Measurements from ENCODE around the gene GC. TPM values are rescaled to one million over a fixed set of nuclear protein-coding genes. Genes with fewer than 3 reads are reported as not detected.

Gene GC, protein sequence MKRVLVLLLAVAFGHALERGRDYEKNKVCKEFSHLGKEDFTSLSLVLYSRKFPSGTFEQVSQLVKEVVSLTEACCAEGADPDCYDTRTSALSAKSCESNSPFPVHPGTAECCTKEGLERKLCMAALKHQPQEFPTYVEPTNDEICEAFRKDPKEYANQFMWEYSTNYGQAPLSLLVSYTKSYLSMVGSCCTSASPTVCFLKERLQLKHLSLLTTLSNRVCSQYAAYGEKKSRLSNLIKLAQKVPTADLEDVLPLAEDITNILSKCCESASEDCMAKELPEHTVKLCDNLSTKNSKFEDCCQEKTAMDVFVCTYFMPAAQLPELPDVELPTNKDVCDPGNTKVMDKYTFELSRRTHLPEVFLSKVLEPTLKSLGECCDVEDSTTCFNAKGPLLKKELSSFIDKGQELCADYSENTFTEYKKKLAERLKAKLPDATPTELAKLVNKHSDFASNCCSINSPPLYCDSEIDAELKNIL
- not detected for total RNA-seq
- polyA plus RNA-seq, result not detected

DNA sequence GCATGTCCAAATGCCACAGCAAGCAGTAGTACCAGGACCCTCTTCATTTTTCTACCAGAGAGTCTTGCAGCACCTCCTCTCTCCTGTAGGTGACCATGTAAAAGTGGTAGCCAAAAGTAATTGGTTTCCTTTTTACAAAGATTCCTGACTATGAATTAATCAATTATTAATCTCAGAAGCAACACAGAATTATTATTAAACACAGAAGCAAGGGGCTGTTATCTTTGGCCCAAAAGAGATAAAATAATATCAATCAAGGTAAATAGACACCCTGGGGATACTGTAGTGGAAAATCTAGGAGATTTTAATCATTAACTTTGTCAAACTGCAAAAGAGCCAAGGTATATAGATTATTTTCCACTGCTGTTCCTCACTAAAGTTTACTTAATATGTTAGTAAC lies at the start of gene GC:
GC (minus strand) TSS at position 108 of the 400 bp plus-strand sequence; CDS start at position 47, 61 bp downstream.
- TF ChIP-seq POLR2A (IDR thresholded peaks at IDR 0.05) (no peak), POLR2AphosphoS5 (IDR thresholded peaks at IDR 0.05) (no peak), EP300 (IDR thresholded peaks at IDR 0.05) (no peak)
- TF ChIP-seq, protein P1, sequence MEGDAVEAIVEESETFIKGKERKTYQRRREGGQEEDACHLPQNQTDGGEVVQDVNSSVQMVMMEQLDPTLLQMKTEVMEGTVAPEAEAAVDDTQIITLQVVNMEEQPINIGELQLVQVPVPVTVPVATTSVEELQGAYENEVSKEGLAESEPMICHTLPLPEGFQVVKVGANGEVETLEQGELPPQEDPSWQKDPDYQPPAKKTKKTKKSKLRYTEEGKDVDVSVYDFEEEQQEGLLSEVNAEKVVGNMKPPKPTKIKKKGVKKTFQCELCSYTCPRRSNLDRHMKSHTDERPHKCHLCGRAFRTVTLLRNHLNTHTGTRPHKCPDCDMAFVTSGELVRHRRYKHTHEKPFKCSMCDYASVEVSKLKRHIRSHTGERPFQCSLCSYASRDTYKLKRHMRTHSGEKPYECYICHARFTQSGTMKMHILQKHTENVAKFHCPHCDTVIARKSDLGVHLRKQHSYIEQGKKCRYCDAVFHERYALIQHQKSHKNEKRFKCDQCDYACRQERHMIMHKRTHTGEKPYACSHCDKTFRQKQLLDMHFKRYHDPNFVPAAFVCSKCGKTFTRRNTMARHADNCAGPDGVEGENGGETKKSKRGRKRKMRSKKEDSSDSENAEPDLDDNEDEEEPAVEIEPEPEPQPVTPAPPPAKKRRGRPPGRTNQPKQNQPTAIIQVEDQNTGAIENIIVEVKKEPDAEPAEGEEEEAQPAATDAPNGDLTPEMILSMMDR (IDR thresholded peaks at IDR 0.05), result no peak
- Histone ChIP-seq H3K27me3 (no peaks in the 10 kb centered on the region), H3K27ac (no peak within 1 kb of the TSS), H3K9me3 (no peaks in the 10 kb centered on the region), H3K36me3 (no peaks in the 10 kb centered on the region), H3K4me3 (no peak within 1 kb of the TSS), H3K4me1 (no peaks in the 10 kb centered on the region)
- no peak for DNase-seq
- intact Hi-C loops (cut with DNase I), result no loop called here

DNA sequence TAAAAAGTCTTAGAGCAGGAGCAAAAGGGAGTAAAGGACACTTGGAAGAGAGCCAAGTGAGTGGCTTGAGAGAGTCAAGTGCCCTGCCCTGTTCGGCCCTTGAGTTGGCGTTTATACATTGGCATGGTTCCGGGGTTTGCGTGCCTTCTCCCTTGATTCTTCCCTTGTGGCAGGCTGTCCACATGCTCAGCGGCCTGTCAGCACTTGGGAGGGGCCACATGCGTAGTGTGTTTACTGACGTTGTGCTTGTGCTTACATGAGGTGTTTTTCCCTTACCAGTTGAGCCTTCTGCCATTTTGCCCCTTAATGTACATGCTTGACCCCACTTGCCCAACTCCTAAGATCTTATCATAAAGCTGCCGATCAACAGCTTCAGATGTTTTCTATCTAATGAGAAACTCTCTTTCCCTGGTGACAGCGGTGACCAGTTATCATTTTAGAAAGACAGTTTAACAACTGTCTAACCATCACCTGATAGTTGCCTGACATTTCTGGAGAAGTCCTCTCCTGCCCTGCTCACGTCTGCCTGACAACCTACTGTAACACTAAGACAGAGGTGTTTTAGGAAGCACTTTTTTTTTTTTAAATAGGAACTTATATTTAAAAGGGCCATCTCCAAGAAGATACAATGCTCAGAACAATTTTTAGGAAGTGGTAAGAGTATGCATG lies 49.5 kb upstream of the GC start:
- Histone ChIP-seq H3K36me3 (no peaks in the 10 kb centered on the region), H3K27ac (no peak overlapping the region), H3K4me3 (no peak overlapping the region), H3K27me3 (no peaks in the 10 kb centered on the region), H3K9me3 (no peaks in the 10 kb centered on the region), H3K4me1 (no peaks in the 10 kb centered on the region)
- no peak for TF ChIP-seq POLR2AphosphoS5 (IDR thresholded peaks at IDR 0.05)
- no peak for TF ChIP-seq POLR2A (IDR thresholded peaks at IDR 0.05)
- TF ChIP-seq EP300 (IDR thresholded peaks at IDR 0.05), result no peak
- TF ChIP-seq, protein P1 (IDR thresholded peaks at IDR 0.05), result no peak
- intact Hi-C loops (cut with DNase I), result no loop called here
- 28 to 57% methylated on average over 10 of the region's 10 CpGs for WGBS, 2 donors
- no peak for DNase-seq

DNA sequence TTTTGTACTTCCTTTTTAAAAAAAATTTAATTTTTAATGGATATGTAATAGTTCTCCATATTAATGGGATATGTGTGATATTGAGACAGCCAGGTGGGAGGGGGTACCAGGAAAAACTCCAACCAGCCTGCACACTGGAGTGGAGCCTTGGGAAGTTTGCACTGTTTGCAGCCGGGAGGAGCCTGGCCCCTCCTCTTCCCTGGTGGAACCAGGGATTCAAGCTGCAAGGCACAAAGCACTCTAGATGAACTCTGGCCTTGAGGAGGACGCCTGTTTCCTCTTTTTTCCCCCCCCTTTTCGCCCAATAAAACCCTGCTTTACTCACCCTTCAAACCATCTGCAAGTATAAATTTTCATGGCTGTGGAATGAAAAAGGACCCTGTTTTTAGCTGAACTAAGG lies 48.2 kb upstream of the GC start:
- no peaks in the 10 kb centered on the region for H3K9me3 ChIP-seq
- no peaks in the 10 kb centered on the region for H3K36me3 ChIP-seq
- no peaks in the 10 kb centered on the region for H3K27me3 ChIP-seq
- no peak overlapping the region for H3K4me3 ChIP-seq
- no peaks in the 10 kb centered on the region for H3K4me1 ChIP-seq
- intact Hi-C loops (cut with DNase I), result no loop called here
- 9 to 41% methylated on average over 3 of the region's 3 CpGs for WGBS, 2 donors
- DNase-seq, result no peak
- no peak overlapping the region for H3K27ac ChIP-seq
- TF ChIP-seq POLR2AphosphoS5 (IDR thresholded peaks at IDR 0.05), result no peak

DNA sequence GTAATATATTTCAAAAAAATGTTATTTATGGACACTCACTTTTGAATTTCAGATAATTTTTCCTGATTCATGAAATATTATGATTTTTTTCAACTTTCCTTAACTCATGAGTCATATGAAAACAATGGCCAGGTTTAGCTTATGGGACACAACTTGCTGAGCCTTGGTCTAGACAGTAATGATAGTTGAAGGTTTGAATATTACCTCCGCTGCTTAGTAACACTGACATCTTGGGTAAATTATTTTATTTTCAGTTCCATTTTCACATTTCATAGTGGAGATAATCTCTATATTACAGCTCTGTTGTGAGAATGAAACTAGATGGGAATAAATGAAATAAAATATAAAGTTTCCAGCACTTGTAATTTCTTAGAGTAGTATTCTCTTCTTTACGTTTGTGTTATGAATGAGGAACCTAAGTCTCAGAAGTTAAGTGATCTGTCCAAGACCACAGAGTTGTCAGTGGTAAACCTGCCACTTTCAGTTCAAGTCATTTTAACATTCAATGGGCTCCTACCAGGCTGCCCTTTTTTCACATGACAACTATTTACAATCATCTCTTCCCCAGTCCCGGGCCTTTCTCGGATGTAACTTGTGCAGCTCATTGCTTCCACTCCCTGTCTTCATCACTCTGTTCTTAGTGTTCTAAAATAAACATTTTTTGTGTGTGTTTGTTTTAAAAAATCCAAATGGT lies 46.8 kb upstream of the GC start:
- WGBS, 2 donors, result 68 to 72% methylated on average over 4 of the region's 4 CpGs
- H3K9me3 ChIP-seq, result no peaks in the 10 kb centered on the region
- H3K4me1 ChIP-seq, result no peaks in the 10 kb centered on the region
- no peak for TF ChIP-seq EP300 (IDR thresholded peaks at IDR 0.05)
- TF ChIP-seq POLR2A (IDR thresholded peaks at IDR 0.05), result no peak
- TF ChIP-seq, protein P1 (IDR thresholded peaks at IDR 0.05), result no peak
- no peak for TF ChIP-seq POLR2AphosphoS5 (IDR thresholded peaks at IDR 0.05)
- no peak overlapping the region for H3K27ac ChIP-seq
- H3K4me3 ChIP-seq, result no peak overlapping the region
- no peaks in the 10 kb centered on the region for H3K27me3 ChIP-seq
- H3K36me3 ChIP-seq, result no peaks in the 10 kb centered on the region
- no peak for DNase-seq
- intact Hi-C loops (cut with DNase I), result no loop called here

DNA sequence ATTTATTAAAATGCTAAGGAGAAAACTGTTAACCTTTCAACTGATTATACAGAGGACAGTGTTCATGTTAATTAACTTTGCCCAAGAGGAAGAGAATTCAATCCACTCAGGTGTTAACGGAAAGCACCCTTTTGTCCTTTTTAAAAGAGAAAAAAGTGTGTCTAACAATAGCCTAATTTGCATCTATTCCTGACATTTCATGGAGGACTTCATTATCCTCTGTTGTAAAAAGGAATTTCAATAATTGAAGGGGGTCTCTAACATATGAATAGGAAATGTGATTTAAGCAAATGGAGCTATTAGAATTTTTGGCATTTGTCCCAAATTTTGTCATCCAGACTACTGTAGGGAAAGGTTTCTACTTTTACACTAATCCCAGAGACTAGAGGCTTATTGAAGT lies 44.6 kb upstream of the GC start:
- no peak overlapping the region for H3K27ac ChIP-seq
- TF ChIP-seq, protein P1 (IDR thresholded peaks at IDR 0.05), result no peak

More for the DNA sequence above, 44.6 kb upstream of the GC start:
- H3K27me3 ChIP-seq, result no peaks in the 10 kb centered on the region
- intact Hi-C loops (cut with DNase I), result no loop called here
- no peak overlapping the region for H3K4me3 ChIP-seq
- H3K36me3 ChIP-seq, result no peaks in the 10 kb centered on the region
- no peaks in the 10 kb centered on the region for H3K4me1 ChIP-seq
- H3K9me3 ChIP-seq, result no peaks in the 10 kb centered on the region
- WGBS, 2 donors, result 92 to 93% methylated on average over 1 of the region's 1 CpG
- no peak for DNase-seq

Measured in sigmoid colon (tissue), 7 donors.